HCT116 (cell line): ENCODE measurements around the gene GXYLT2. TPM values are rescaled to one million over a fixed set of nuclear protein-coding genes. Genes with fewer than 3 reads are reported as not detected.

ENCODE experiments used
- ATAC-seq: fragments of 200-7000 bp; cut with Tn5 transposase; 2 replicates; pipeline ENCODE4 v1.9.1; 2020; ENCODE audit warnings: mild to moderate bottlenecking, moderate library complexity
- BruUV-seq: library from RNA; stranded (reverse); fragments of 400-500 nt; replicated peaks from 2 replicates; lab custom pipeline; 2021; lab: Mats Ljungman, UMichigan
- CTCF ChIA-PET: fragments of 300-600 bp; sonication (Branson Sonifier 250); formaldehyde crosslinking; loops from one replicate; lab custom pipeline; 2021; ENCODE audit warnings: antibody characterized with exemption; lab: Charles Lee
- POLR2A ChIA-PET: fragments of 300-600, 350-600 bp; sonication (Branson Sonifier 250); formaldehyde crosslinking; loops from one replicate; lab custom pipeline; 2021; ENCODE audit warnings: antibody characterized with exemption; lab: Charles Lee
- RAD21 ChIA-PET, 2 experiments: fragments of 300-600 bp; sonication (Branson Sonifier 250); formaldehyde crosslinking; loops; one replicate each; lab custom pipeline; 2023; ENCODE audit warnings: low total read pairs in 2 of 2; ENCODE audit not compliant: uncharacterized antibody in 2 of 2, unreplicated experiment in 2 of 2, low non-redundant PET in 1 of 2; lab: Charles Lee
- DNase-seq: peaks from one replicate; pipeline ENCODE4 v3.0.0-alpha.2; 2010; ENCODE audit warnings: low read depth, low spot score
- H2AFZ ChIP-seq: fragments of 200-600 bp; shearing (Covaris generic), sonication (generic); 2 replicates; pipeline ENCODE4 v1.6.1; 2017; ENCODE audit warnings: low read depth, mixed run types, mixed read lengths, antibody characterized with exemption, low read length; ENCODE audit not compliant: poor library complexity, severe bottlenecking
- H3K27ac ChIP-seq: 2 replicates; pipeline ENCODE4 v1.5.1; 2012; ENCODE audit warnings: low read depth, low read length
- H3K27me3 ChIP-seq: fragments of 200-600 bp; sonication (generic); 2 replicates; pipeline ENCODE4 v1.6.1; 2016; ENCODE audit warnings: mixed run types, low read length, mixed read lengths; ENCODE audit not compliant: insufficient read depth
- H3K36me3 ChIP-seq, 2 experiments: fragments of 200-500 bp in 1 of 2; fragments of 200-600 bp in 1 of 2; sonication (Bioruptor generic) in 1 of 2; sonication (generic) in 1 of 2; 2 replicates each; pipeline versions ENCODE4 v1.5.1 to v1.6.1; 2014 to 2016; ENCODE audit warnings: low read length in 2 of 2, inconsistent platforms in 1 of 2, mixed read lengths in 1 of 2, mixed run types in 1 of 2; ENCODE audit not compliant: insufficient read depth in 2 of 2, control insufficient read depth in 1 of 2
- H3K4me1 ChIP-seq, 2 experiments: fragments of 200-600 bp in 1 of 2; sonication (generic) in 1 of 2; 2 replicates each; pipeline versions ENCODE4 v1.5.1 to v1.6.1; 2012 to 2017; ENCODE audit warnings: low read length in 2 of 2, inconsistent platforms in 1 of 2, mild to moderate bottlenecking in 1 of 2, mixed read lengths in 1 of 2, mixed run types in 1 of 2, moderate library complexity in 1 of 2; ENCODE audit not compliant: insufficient read depth in 2 of 2, control insufficient read depth in 1 of 2
- H3K4me2 ChIP-seq: fragments of 200-600 bp; sonication (generic); 2 replicates; pipeline ENCODE4 v1.6.1; 2017; ENCODE audit warnings: mixed run types, low read length, mixed read lengths
- H3K4me3 ChIP-seq, 2 experiments: fragments of 200-600 bp in 1 of 2; sonication (generic) in 1 of 2; replicated peaks in 1 of 2; 2 replicates each; pipeline ENCODE4 v1.5.1; 2011 to 2016; ENCODE audit warnings: low read length in 2 of 2, control low read depth in 1 of 2, low read depth in 1 of 2, mild to moderate bottlenecking in 1 of 2, mixed read lengths in 1 of 2, mixed run types in 1 of 2
- H3K79me2 ChIP-seq: fragments of 200-600 bp; sonication (generic); 2 replicates; pipeline ENCODE4 v1.6.1; 2017; ENCODE audit warnings: mild to moderate bottlenecking, mixed run types, low read length, moderate library complexity, mixed read lengths; ENCODE audit not compliant: insufficient read depth
- H3K9ac ChIP-seq: fragments of 200-600 bp; sonication (generic); 2 replicates; pipeline ENCODE4 v1.6.1; 2016; ENCODE audit warnings: low read length, mixed read lengths
- H3K9me2 ChIP-seq: fragments of 200-600 bp; sonication (generic), shearing (Covaris generic); 2 replicates; pipeline ENCODE4 v1.6.1; 2017; ENCODE audit warnings: mixed run types, mild to moderate bottlenecking, moderate library complexity; ENCODE audit not compliant: insufficient read depth
- H3K9me3 ChIP-seq, 2 experiments: fragments of 200-500 bp in 1 of 2; fragments of 200-600 bp in 1 of 2; sonication (Bioruptor generic) in 1 of 2; sonication (generic) in 1 of 2; 2 replicates each; pipeline ENCODE4 v1.6.1; 2014 to 2017; ENCODE audit warnings: low read length in 2 of 2, mixed read lengths in 2 of 2, inconsistent platforms in 1 of 2, low read depth in 1 of 2, mild to moderate bottlenecking in 1 of 2, mixed run types in 1 of 2, moderate library complexity in 1 of 2; ENCODE audit not compliant: control insufficient read depth in 1 of 2, insufficient read depth in 1 of 2
- H4K20me1 ChIP-seq: fragments of 200-600 bp; sonication (generic), shearing (Covaris generic); 2 replicates; pipeline ENCODE4 v1.6.1; 2017; ENCODE audit warnings: mixed run types, mild to moderate bottlenecking, moderate library complexity; ENCODE audit not compliant: insufficient read depth
- CBX3 ChIP-seq: IDR thresholded peaks from 2 replicates; pipeline ENCODE4 v1.6.1; 2012; ENCODE audit warnings: low read depth
- CEBPB ChIP-seq: IDR thresholded peaks from 2 replicates; pipeline ENCODE4 v1.6.1; 2012; ENCODE audit warnings: low read depth
- EGR1 ChIP-seq: IDR thresholded peaks from 2 replicates; pipeline ENCODE4 v1.6.1; 2012; ENCODE audit warnings: low read depth
- ELF1 ChIP-seq: IDR thresholded peaks from 2 replicates; pipeline ENCODE4 v1.6.1; 2012; ENCODE audit warnings: low read depth, borderline replicate concordance
- EZH2phosphoT487 ChIP-seq: fragments of 200-600 bp; IDR thresholded peaks from 2 replicates; pipeline ENCODE4 v1.6.1; 2018; ENCODE audit warnings: antibody characterized with exemption, borderline replicate concordance
- MAX ChIP-seq: IDR thresholded peaks from 2 replicates; pipeline ENCODE4 v1.6.1; 2012
- POLR2A ChIP-seq: IDR thresholded peaks from 2 replicates; pipeline ENCODE4 v1.7.0; 2011; ENCODE audit warnings: borderline replicate concordance; ENCODE audit not compliant: insufficient read depth, insufficient read length; ENCODE audit errors: extremely low read depth
- POLR2AphosphoS5 ChIP-seq: IDR thresholded peaks from 2 replicates; pipeline ENCODE4 v1.6.1; 2011; ENCODE audit warnings: mild to moderate bottlenecking, low read depth, low read length, moderate library complexity
- RAD21 ChIP-seq: IDR thresholded peaks from 2 replicates; pipeline ENCODE4 v1.6.1; 2012; ENCODE audit warnings: low read depth, mild to moderate bottlenecking
- SIN3A ChIP-seq: IDR thresholded peaks from 2 replicates; pipeline ENCODE4 v1.6.1; 2012; ENCODE audit warnings: low read depth
- TCF7L2 ChIP-seq: IDR thresholded peaks from 2 replicates; pipeline ENCODE4 v1.7.0; 2011; ENCODE audit warnings: borderline replicate concordance, inconsistent platforms; ENCODE audit not compliant: insufficient read depth, insufficient read length; ENCODE audit errors: extremely low read depth
- ZBTB33 ChIP-seq: IDR thresholded peaks from 2 replicates; pipeline ENCODE4 v1.6.1; 2011; ENCODE audit warnings: mild to moderate bottlenecking, low read length, moderate library complexity; ENCODE audit not compliant: insufficient replicate concordance; ENCODE audit errors: extremely low read depth
- ZFX ChIP-seq: fragments of 450-650 bp; IDR thresholded peaks from 2 replicates; pipeline ENCODE4 v1.6.1; 2017
- ZNF274 ChIP-seq: fragments of 200-500 bp; sonication (Bioruptor generic); IDR thresholded peaks from 2 replicates; pipeline ENCODE4 v1.6.1; 2014; ENCODE audit warnings: mild to moderate bottlenecking, low read depth, low read length, inconsistent platforms
- intact Hi-C: fragments of 100-400 bp; cut with micrococcal nuclease; formaldehyde crosslinking; loops from 2 replicates; pipeline ENCODE4 v1.10.0; 2022
- total RNA-seq: library from RNA; stranded (reverse); gene quantifications from one replicate; pipeline ENCODE4 v1.2.1, GENCODE V29; 2021; ENCODE audit not compliant: unreplicated experiment

Gene GXYLT2
- total RNA-seq, 1 experiment from 2014 or later = 5.6 TPM

GRCh38 chr3:72860846-72861245 is 27.0 kb upstream of the GXYLT2 start:
- CTCF ChIA-PET = interaction anchor here (2.3 kb wide), 1 partner anchor 10 kb away, joined by 6 read pairs; no protein-coding TSS in a partner anchor
- Histone ChIP-seq H3K27me3 (no peaks in the 10 kb centered on the region), H2AFZ (no peak overlapping the region), H3K4me1 (no peaks in the 10 kb centered on the region), H3K9me2 (no peaks in the 10 kb centered on the region), H3K9ac (no peak overlapping the region), H3K27ac (no peak overlapping the region), H4K20me1 (no peaks in the 10 kb centered on the region), H3K4me3 (no peak overlapping the region), H3K79me2 (no peaks in the 10 kb centered on the region), H3K36me3 (no peaks in the 10 kb centered on the region), H3K9me3 (no peaks in the 10 kb centered on the region), H3K4me2 (no peak overlapping the region)
- DNase-seq = no peak
- TF ChIP-seq RAD21 = no peak
- no peak for TF ChIP-seq EZH2phosphoT487
- no peak for TF ChIP-seq ZNF274
- TF ChIP-seq ZFX = no peak
- no peak for TF ChIP-seq POLR2AphosphoS5
- TF ChIP-seq MAX = no peak
- TF ChIP-seq CEBPB = no peak
- TF ChIP-seq ZBTB33 = no peak
- no peak for TF ChIP-seq CBX3
- TF ChIP-seq TCF7L2 = no peak
- no peak for TF ChIP-seq SIN3A
- no peak for TF ChIP-seq EGR1
- no peak for TF ChIP-seq POLR2A
- TF ChIP-seq ELF1 = no peak
- POLR2A ChIA-PET = interaction anchor here (0.7 kb wide), 1 partner anchor 9 kb away, joined by 4 read pairs; no protein-coding TSS in a partner anchor
- RAD21 ChIA-PET = no interaction called here
- no TSS peak for BruUV-seq
- ATAC-seq = no peak
- intact Hi-C loops = no loop called here
